Measurements from ENCODE around the gene RLN1.
"Not testable (repeated sequence)": the region's sequence is repeated elsewhere in the genome, so short reads cannot be mapped to it uniquely, and the experiment has no call there.

RLN1 gene, protein sequence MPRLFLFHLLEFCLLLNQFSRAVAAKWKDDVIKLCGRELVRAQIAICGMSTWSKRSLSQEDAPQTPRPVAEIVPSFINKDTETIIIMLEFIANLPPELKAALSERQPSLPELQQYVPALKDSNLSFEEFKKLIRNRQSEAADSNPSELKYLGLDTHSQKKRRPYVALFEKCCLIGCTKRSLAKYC

DNA sequence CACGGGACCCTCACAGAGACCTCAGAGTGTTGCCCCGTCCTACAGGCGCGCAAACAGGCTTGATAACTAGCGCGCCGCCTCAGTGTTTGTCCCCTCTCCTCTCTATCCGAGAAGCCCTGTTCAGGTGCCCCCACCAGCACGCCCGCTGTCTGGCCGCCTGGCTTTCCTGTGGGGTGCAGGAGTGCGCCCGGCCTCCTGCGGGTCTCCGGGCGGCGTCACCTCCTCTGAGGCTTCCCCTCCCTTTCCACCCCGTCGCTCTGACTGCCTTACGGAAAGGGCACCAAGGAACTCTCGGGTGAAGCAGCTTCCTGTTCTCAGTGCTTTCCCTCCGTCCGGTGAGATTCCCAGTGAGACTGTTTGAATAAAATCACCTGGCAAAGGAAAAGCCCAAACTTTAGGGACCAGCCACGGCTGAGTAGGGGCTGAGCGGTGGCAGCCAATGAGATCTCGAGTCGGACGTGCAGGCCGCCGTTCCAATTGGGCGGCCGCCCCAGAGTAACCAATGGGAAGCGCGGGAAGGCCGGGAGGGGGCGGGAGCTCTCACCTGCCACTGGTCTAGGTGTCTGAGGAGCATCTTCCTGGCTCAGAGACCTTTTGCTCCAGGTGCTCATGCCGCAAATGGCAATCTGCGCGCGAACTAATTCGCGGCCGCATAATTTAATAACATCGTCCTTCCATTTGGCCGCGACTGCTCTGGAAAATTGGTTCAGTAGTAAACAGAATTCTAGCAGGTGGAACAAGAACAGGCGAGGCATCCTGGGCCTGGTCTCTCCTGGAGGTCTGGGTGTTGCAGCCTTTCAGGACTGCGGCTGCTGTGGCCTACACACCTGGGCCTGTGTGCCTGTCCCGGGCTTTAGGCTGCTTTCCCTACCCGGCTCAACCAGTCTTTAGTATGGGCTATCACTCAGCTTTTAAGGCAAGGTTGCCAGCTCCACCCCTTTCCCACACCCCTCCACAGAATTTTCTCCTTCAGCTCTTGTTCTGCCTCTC, at the start of gene RLN1:
Gene RLN1, minus strand, starts transcription at position 885 of the 990 bp plus-strand sequence. Its CDS starts 130 bp downstream, at position 755.
- not testable (repeated sequence) for DNase-seq

DNA sequence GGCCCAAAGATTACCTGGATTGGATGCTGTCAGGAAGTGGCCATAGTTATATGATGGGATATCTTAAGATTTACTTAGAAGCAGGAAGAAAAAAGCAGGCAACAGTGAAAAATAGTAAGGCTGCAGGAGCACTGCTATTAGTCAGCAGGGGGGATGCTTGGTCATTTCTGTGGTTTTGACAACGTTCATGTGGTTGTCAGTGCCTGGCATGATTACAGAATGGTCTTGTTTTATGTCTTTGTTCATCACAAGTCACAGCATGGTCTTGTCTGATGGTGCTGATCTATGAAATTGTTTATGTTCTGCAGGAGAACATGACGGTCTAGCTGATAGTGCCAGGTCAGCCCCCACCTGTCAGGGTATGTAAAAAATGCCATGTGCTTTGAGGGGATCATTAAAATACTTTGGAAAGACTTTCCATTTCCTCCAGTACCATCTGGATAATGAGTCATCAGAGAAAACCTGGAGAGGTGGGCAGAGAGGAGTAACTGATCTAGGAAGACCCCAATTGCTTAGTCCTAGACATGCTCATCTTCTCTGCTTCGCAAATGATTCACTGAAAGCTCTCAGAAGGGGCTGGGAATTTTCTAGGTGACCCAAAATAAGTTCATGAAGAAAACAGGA, 49.5 kb upstream of the RLN1 start:
- no peak for DNase-seq

DNA sequence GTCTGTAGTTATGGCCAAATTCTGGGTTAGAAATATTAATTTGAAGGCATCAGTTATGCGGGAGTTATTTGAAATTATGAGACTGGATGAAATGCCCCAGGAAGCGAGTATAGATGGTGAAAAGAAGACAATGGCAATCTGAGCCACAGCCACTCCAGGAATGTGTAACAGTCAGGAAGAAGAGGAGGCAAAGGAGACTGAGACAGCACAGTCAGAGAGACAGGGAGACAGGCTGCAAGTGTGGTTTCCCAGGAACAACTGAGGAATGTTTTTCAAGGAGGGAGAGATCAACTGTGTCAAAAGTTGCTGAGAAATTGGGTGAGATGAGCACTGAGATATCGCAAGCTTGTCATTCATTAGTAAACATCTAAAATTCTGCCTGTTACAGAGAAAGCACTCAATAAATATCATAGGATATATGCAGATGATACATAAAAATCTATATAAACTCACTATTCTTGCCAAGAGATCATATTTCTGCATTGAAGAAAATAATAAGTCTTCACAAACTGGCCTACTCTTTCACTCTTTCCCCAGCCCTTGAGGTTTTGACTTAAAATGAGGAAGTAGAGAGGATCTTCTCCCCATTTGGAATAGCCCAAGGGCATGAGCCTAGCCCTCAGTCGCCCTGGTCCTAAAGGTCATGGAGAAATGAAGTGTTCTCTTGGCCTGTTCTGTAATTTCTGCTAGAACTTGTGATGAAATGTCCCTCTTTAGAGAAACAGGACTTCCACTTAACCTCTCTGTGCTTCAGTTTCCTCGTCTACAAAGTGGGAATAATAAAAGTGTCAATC, 48.5 kb upstream of the RLN1 start:
- no peak for DNase-seq

DNA sequence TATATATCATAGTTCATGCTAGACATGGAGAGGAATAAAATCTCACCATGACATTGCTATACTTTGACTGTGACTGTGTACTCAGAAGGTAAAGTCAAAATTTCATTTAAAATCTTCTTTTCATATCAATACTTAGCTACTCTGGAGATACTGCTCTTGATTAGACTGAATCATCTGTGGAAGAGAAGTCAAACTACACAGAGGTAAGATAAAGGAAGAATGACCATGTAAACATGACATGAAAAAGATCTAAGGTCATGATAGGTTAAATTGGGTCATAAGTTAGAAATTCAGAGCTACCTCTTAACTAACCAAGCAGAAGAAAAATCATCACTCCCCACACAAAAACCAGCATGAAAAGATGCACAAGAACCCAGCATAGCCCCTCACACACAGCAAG, 44.8 kb upstream of the RLN1 start:
- no peak for DNase-seq

DNA sequence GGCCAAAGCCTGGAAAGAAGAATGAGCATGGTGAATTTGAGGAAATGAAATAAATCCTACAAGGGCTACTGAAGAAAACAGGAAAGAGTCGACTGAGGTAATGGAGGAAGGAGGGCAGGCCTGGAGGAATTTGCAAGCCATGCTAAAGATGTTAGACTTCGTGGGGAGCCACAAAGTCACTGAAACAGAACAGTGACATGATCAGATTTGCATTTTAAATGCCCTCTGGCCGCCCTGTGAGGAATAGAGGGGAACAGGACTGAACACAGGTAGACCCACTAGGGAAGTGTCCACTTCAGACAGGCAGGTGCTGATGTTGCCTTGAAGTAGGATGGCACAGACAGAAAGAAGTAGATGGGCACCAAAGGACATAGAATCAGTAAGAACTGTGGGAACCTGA, 42.8 kb upstream of the RLN1 start:
- DNase-seq, result no peak

DNA sequence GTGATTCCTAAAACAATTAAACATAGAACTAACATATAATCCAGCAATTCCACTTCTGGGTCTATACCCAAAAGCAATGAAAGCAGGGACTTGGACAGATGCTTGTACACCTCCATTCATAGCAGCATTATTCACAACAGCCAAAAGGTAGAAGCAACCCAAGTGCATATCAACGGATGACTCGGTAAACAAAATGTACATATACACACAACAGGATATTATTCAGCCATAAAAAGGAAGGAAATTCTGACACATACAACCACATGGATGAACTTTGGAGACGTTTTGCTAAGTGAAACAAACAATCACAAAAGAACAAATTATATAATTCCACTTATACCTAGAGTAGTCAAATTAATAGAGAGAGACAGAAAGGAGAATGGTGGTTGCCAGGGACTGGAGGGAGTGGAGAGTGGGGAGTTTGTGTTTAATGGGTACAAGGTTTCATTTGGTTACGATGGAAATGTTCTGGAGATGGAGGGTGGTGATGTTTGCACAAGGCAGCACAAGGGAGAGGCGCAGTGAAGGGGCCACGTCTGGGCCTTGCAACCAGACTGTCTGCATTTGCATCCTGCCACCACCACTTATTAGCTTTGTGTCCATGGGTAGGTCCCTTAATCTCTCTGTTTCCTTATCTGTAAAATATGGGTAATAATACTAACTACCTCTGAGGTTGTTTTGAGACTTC, 36.3 kb upstream of the RLN1 start:
- no peak for DNase-seq

DNA sequence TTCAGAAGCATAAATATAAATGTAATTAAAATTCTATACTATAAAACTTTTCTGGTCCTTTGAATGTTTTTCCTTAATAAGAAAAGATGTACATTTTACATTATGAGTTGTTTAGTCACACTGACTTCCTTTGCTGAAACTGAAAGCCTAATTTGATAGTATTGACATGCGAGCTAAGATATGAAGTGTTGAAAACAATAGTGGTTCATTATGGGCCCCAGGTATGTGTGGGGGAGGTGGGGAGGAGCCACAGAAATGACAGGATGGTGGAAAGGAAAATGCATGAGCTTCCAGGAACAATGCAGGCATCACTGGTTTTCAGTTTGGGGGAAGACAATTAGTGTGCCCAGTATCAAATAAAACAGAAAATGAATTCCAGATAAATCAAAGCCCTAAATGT, 35.4 kb upstream of the RLN1 start:
- no peak for DNase-seq

DNA sequence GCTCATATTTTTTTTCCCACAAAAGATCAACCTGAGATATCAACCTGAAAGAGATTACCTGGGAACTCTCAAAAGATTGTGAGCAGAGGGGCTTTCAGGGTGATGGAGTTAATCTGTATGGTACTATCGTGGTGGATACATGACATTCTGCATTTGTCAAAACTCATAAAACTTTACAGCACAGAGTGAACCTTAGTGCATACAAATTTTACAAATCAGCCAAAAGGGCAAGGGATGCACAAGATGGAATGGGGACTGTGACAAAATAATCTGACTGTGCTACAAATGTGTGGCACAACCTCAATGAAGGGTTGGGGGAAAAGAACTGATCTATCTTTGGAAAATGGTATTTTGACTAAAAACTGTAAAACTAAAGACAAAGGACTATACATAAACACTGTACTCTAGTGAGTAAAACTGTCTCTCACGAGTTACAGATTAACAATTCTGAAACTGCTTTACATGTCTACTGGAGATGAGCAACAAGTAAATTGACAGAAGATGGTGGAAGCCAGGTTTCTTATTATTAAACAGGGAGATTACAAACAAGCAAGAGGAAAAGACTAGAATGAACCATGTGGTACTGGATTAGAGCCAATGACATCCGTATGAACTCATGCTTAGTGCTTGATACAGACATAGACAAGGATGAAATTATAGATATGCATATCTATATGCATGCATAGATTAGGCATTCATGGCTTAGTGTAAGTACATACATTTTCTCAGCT, 24.8 kb upstream of the RLN1 start:
- DNase-seq, result no peak

DNA sequence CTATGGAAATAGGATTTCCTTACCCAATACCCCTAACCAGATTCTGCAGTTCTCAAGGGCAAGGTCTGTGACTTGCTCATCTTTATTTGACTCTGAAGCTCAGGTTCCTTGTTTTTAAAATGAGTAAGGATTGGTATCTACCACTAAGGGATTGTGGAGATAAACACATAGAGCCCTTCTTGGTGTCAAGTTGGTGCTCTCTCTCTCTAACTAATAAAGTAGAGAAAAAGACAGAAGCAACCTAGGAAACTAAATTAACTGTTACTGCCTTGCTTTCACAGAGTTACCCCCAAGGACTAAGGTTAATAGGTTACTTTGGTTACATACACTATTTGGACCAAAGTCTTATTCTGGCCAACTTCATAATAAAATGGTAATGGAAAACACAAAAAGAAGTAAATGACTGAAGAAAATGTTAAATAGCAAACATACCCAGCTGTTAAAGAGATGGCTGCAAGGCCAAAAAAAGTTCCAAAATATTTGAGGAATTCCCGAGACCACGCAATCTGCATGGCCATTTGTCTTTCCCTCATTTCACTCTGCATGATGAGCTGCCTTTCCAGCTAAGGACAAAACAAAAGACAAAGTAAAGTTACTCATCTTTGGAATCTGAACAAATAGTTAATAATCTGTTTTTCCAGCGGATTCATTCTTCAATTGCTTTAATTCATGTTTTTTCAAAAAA, 21.8 kb upstream of the RLN1 start:
- no peak for DNase-seq

DNA sequence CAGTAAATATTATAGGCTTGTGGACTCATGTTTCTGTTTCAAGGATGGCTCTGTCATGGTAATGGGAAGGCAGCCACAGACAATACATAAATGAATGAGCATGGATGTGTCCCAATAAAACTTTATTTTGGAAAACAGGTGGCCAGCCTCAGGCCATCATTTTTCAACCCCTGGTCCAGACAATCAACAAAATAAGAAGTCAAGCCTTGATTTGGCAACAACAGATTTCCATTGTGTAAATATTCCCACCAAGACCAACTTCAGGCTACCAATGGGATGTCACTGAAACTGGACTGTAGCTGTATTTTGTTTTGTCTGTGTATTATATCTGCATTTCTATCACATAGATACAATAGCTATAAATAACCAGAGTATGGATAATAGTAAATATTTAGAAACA, 20.7 kb upstream of the RLN1 start:
- no peak for DNase-seq

DNA sequence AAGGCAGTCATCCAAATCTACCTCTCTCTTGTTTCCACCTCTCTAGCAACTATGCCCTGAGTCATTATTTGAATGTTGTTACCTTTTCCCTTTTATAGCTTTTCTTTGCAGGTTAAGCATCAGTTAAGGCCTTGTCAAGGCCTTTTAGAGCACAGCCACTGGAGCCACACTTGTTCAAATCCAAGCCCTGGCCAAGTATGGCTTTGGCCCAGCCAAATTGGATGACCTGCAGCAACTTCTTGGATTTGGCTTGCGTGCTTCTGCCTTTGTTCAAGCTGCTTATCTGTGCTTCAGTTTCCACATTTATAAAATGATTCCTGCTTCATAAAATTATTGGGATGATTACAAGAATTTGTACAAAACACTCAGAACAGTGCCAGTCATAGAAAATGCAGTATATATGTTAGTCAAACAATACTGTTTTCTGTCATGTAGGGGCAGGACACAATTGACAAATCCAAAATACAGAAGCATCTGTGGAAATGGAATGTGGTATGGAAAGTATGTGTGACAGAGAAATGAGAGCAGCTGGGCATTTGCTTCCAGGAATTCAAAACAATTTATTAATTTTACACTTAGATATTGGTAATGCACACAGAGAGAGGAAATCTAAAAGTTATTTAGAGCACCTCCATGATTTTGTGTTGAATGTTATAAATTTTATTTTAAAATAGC, 17.9 kb upstream of the RLN1 start:
- no peak for DNase-seq

DNA sequence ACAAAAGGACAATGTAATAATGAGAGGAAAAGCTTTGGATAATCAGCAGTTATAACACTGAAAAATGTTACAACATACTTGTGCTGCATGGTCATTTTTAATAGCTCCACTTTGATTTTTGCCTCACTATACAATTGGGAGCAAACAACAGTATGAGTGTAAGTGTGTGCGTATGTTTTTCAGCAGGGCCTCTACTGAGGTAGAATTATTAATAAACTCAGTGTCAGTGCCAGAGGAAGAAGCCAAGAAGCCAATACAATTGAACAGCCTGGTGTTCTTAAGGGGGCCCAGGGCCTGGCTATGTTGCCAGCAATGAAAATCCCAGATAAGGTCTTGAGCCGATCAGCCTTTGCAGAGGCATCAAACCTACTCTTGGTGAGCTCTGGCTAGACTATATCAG, 16.1 kb upstream of the RLN1 start:
- DNase-seq, result no peak

DNA sequence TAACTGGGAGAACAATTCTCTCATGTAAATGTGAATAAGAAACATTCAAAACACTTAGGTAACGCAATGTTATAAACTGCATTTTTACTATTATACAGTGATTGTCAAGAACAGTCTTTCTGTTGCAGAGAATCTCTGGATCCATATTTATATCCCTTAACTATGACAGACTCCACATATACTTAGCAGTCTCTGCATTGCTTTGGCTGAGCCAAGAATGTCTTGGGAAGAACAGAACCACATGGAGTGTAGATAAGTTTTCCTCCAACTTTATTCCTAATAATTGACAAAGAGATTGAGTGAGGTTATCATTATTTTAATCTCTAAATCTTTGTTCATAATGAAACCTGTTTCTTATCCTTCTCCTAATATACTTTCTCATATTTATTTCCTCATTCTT, 15.6 kb upstream of the RLN1 start:
- no peak for DNase-seq

DNA sequence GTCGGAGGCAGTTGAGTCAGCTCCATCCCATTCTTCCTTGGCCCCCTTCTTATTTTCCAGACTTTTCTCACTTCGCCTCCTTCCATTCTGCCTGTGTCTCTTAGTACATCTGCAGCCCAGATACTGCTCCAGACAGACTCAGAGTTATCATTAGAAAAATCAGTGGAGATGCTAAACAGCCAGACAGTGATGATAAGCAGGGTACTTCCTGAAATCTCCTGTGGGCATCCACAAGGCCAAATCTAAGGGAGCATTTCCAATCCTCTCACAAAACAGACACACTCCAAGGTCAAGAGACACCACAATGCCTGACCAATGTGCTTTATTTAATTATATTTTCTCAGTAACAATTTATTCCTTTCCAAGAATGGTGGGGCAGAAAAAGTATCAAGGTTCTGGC, 14.5 kb upstream of the RLN1 start:
- DNase-seq, result no peak

DNA sequence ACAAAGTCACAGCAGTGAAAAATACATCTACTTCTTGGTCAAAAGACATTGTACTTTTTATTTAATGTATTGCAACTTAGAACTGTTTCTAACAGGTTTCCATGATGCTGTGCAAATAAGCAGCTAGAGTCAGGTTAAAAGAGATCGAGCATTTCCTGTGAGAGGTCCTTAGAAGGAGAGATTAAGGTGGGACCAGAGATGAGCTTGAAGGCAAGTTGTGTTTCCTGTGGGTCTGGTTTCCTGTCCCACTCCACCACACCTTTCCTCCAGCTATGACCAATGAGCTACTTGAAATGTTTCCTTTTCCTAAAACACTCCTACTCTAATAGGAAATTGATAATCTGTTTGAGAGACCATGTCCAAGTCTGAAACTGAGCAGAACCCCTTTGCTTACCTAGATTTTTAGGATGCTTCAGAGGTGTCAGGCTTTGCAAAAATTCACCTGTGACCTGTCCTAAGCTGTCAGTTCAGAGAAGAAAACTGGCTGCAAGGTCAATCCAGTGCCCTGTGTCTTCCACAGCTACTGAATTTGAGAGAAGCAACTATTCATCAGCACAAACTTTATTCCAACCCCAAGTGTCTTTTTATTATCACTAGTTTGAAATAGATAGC, 13.1 kb upstream of the RLN1 start:
- no peak for DNase-seq

DNA sequence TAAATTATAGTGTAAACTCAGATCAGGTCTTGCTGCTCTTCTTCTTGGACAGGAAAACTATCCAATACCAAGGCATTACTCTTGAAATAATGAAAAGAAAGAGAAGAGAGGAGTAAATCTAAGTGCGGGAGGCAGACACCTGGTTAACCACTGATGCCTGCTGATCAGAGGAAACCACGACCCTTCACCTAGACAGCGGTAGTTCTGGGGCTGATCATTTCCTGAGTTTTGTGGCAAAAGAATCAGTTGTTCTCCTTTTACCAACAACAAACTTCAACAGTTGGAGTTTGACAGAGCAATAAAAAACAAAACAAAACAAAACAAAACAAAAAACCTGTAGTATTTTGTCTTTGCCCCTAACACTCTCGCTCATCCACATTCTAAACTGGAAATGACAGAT, 3.0 kb downstream of the RLN1 start:
- no peak for DNase-seq

DNA sequence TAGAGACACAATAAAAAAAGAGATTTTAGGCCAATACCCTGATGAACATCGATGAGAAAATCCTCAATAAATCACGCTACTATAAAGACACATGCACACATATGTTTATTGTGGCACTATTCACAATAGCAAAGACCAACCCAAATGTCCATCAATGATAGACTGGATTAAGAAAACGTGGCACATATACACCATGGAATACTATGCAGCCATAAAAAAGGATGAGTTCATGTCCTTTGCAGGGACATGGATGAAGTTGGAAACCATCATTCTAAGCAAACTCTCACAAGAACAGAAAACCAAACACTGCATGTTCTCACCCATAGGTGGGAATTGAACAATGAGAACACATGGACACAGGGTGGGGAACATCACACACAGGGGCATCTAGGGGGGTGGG, 8.4 kb downstream of the RLN1 start:
- DNase-seq, result not testable (repeated sequence)

DNA sequence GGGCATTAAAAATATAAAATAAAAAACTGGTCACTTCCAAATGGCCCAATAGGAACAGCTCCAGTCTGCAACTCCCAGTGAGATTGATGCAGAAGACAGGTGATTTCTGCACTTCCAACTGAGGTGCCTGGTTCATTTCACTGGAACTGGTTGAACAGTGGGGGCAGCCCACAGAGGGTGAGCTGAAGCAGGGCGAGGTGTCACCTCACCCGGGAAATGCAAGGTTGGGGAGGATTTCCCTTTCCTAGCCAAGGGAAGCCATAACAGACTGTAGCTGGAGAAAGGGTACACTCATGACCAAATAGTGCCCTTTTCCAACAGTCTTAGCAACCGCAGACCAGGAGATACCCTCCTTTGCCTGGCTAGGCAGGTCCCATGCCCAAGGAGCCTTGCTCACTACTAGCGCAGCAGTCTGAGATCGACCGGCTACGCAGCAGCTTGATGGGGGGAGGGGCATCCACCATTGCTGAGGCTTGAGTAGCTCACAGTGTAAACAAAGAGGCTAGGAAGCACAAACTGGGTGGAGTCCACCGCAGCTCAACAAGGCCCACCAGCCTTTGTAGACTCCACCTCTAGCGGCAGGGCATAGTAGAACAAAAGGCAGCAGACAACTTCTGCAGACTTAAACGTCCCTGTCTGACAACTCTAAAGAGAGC, 12.7 kb downstream of the RLN1 start:
- no peak for DNase-seq

DNA sequence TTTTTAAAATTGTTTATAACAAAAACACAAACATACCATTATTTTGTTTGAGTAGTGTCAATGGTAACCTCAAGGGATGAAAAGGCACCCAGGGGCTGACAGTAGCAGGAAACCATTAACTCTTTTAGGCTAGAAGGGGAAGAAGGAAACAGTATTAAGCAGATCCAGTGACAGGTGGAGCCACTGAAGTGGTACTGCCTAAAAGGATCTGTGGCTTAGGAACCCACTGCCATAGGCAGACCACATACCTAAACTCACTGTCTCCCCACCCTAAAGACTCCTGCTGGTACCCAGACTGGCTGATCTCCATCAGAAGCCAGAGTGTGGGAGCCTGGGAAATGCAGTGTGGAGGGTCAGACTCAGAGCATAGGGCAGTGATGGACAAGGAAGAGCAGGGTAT, 13.5 kb downstream of the RLN1 start:
- DNase-seq, result no peak

DNA sequence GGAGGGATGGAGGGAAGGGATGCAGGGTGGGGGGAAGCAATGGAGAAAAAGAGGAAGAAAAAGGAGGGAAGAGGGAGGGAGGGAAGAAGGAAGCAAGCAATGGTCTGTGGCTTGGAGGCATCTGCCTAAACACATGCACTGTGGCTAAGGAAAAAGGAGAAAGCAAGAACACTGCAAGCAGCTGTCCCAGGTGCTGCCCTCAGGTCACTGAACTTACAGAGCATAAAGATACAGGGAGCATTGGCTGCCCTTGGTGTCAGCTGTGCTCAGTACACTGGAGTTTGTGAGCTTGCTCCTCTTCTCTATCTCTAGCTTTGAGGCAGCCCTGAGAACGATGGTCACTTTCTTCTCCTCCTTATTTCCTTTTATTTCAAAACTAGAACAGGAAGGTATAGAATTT, 18.1 kb downstream of the RLN1 start:
- DNase-seq, result not testable (repeated sequence)
